Stimulated activated CD8-positive, alpha-beta memory T cell treated with anti-CD3 and anti-CD28 coated beads, Interleukin-15, amount 100 ng/mL, for 48 hours (primary cell): ENCODE results near the gene OR6C70.
"Not testable (repeated sequence)": the region's sequence is repeated elsewhere in the genome, so short reads cannot be mapped to it uniquely, and the experiment has no call there.

Experiments used
- DNase-seq, 2 donors: peaks; one replicate each; pipeline ENCODE4 v3.0.0-alpha.2; 2020; ENCODE audit warnings: low read depth in 2 of 2

Gene OR6C70

DNA sequence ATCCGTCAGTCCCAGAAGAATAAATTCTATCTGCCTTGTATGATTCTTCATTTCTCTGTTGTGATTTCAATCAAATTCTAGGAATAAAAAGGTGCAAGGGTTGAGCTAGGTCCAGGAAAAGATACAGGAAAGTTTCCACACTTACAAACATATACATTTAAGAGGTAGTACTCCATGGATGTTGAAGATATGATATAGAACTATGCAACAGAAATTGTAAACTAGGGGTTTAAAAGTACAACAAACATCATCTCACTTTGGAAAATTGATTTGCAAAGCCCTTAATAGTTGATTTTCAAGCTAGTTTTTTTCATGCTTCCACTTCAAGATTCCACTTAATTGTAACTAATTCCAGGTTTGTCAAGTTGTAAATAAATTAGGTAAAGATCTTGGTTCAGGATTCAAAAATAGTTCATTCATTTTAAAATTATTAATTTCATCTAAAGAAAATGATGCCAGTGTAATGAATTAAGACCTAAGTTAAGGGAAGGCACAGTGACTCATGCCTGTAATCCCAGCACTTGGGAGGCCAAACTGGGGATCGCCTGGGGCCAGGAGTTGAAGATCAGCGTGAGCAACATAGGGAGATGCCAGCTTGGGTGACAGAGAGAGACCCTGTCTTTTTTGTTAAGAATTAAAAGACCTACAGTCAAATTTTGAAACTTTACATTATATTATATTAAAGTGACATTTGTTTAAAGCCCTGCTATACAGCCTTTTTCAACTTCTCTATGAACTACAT, at the start of gene OR6C70:
Gene OR6C70 (minus strand): TSS at position 51 of the 742 bp plus-strand sequence. CDS start 0 bp downstream, at position 51.
- no peak for DNase-seq

DNA sequence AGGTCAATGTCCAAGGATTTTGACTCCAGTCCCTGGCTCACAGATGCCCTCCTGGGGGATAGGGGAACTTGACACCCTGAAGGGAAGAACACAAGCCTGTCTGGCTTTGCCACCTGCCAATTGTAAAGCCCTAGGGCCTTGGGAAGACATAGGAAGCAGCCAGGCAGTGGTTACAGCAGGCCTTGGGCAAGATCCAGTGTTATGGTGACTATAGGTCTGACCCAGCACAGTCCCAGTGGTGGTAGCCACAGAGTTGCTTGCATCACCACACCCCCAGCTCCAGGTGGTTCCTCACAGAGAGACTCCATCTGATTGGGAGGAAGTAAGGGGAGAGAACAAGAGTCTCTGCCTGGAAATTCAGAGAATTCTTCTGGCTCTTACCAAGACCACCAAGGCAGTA, 46.5 kb upstream of the OR6C70 start:
- DNase-seq = no peak

DNA sequence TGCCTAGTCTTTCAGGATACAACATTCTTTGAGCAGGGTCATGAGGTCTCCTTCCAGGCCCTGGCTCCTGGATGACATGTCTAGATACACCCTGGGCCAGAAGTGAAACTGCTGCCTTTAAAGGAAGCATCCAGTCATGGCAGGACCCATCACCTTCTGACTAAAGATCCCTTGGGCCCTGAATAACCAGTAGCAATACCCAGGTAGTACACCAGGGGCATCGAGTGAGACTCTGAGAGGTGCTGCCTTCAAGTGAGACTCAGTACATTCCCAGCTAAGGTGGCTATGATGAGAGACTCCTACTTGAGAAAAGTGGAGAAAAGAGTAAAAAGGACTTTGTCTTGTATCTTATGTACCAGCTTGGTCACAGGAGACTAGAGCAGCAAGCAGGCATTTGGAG, 45.8 kb upstream of the OR6C70 start:
- no peak for DNase-seq

DNA sequence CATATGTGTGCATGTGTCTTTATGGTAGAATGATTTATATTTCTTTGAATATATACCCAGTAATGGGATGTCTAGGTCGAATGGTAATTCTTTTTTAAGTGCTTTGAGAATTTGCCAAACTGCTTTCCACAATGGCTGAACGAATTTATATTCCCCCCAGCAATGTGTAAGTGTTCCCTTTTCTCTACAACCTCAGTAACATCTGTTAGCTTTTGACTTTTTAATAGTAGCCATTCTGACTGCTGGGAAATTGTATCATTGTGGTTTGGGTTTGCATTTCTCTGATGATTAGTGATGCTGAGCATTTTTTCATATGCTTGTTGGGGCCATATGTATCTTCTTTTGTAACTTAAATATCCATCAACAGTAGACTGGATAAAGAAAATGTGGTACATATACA, 31.7 kb upstream of the OR6C70 start:
- no peak for DNase-seq

DNA sequence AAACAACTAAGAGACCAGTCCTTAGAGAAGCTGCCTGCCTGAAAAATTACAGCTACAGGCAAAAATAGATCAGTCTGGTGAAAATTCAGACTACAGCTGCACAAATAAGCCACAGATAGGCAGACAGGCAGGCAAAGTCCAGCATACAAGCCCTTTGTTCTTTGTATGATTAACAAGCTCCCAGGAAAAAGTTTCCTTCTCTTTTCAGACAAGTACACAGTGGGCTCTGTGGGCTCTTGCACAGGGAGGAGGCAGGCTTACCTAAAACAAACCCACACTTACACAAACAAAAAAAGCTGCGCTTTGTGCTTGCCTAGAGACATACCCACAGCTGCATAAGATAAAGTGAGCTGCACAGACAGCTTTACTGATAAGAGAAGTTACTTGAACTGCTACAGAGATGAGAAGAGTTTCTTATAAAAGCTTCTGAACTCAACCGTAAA, 29.9 kb upstream of the OR6C70 start:
- no peak for DNase-seq

DNA sequence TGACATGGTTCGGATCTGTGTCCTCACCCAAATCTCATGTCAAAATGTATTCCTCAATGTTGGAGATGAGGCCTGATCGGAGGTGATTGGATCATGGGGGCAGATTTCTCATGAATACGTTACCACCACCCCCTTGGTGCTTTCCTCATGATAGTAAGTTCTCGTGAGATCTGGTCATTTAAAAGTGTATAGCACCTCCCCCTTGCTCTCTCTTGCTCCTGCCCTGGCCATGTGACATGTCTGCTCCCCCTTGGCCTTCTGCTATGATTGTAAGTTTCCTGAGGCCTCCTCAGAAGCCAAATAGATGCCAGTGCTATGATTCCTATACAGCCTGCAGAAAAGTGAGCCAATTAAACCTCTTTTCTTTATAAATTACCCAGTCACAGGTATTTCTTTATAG, 29.3 kb upstream of the OR6C70 start:
- no peak for DNase-seq

DNA sequence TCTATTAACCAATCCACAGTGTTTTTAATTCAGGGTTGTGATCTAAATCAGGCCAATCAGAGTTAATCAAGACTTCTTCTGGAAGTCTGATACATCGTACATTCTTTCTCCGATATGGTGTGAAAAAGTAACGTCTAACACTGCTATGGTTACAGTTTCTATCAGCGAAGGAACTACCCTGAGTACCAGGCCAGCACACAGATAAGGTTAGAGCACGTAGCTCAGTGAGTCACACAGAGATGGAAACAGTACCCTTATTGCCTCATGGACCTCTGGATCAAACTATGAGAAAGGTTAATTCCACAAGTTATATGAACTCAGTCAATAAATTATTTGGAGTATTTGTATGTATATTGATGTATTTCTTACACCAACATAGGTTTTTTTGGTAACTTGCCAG, 25.6 kb upstream of the OR6C70 start:
- DNase-seq = no peak

DNA sequence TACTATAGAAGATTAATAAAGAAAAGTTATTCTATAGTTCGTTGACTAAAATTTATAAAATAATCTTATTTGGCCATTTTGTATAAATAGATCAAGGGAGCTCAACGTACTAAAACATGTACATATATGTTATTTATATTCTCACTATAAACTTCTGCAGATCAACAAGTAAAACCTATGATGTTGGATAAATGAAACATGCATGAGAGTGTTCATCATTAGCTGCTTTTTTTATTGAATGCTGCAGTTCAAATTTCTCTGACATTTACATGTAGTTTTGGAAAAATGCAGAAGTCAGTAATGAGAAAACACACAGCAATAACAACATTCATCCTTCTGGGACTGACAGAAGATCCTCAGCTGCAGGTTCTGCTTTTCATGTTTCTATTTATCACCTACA, 22.1 kb upstream of the OR6C70 start, which contains the start of gene OR6C68:
Gene OR6C68 (plus strand): TSS at position 301 of the 400 bp plus-strand sequence. CDS start 0 bp downstream, at position 301.
- no peak for DNase-seq

DNA sequence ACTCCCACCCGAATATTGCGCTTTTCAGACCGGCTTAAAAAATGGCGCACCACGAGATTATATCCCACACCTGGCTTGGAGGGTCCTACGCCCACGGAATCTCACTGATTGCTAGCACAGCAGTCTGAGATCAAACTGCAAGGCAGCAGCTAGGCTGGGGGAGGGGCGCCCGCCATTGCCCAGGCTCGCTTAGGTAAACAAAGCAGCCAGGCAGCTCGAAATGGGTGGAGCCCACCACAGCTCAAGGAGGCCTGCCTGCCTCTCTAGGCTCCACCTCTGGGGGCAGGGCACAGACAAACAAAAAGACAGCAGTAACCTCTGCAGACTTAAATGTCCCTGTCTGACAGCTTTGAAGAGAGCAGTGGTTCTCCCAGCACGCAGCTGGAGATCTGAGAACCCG, 14.3 kb upstream of the OR6C70 start:
- not testable (repeated sequence) for DNase-seq

DNA sequence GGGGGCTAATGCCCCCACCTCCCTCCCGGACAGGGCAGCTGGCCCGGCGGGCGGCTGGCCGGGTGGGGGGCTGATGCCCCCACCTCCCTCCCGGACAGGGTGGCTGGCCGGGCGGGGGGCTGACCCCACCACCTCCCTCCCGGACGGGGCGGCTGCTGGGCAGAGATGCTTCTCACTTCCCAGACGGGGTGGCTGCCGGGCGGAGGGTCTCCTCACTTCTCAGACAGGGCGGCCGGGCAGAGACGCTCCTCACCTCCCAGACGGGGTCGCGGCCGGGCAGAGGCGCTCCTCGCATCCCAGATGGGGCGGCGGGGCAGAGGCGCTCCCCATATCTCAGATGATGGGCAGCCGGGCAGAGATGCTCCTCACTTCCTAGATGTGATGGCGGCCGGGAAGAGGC, 9.2 kb upstream of the OR6C70 start:
- DNase-seq = not testable (repeated sequence)

DNA sequence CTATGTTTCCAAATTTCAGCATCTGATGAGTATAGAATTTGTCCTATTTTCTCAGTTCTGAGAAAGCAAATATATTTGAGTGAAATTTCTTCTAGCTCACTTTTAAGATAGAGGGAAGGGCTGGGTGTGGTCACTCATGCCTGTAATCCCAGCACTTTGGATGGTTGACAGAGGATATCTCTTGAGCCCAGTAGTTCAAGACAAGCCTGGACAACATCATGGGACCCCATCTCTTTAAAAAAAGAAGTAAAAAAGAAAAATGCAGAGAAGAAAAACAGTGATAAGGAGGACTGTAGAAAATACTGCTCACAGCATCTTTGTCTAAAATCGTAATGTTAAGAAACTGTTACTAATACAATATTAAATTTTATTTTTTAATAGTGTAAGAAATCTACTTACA, 2.3 kb upstream of the OR6C70 start:
- no peak for DNase-seq

DNA sequence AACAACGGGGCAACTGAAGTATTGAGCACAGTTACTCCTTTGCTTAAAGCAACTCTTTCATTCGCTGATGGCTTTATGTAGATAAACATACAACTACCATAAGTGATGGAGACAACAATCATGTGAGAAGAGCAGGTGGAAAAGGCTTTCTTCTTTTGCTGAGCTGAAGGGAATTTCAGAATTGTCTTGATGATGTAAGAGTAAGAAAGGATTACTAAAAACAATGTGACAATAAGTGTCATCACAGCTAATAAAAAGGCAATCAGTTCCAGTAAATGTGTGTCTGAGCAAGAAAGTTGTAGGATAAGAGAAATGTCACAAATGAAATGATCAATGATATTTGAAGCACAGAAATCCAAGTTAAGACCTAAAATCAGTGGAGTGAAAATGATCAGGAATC, 647 bp downstream of the OR6C70 start:
- DNase-seq = no peak

DNA sequence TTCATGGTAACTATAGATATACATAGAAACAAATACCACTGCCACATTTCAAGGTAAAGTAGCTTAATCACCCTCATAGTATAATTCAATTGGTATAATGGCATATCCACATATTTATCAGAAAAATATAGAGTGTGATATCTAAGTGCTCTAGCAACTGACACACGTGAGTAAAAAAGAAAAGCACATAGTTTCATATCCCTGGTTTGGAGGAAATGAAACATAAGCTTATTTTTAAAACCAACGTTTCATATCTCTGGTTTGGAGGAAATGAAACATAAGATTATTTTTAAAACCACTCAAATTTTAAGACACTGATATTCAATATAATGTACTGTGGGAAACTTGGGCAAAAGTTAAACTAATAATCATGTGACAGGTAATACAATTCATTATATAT, 2.1 kb downstream of the OR6C70 start:
- DNase-seq = no peak

DNA sequence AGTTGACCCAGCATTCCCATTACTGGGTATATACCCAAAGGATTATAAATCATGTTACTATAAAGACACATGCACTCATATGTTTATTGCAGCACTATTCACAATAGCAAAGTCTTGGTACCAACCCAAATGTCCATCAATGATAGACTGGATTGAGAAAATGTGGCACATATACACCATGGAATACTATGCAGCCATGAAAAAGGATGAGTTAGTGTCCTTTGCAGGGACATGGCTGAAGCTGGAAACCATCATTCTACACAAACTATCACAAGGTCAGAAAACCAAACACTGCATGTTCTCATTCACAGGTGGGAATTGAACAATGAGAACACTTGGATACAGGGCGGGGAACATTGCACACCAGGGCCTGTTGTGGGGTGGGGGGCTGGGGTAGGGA, 5.0 kb downstream of the OR6C70 start:
- DNase-seq = not testable (repeated sequence)

DNA sequence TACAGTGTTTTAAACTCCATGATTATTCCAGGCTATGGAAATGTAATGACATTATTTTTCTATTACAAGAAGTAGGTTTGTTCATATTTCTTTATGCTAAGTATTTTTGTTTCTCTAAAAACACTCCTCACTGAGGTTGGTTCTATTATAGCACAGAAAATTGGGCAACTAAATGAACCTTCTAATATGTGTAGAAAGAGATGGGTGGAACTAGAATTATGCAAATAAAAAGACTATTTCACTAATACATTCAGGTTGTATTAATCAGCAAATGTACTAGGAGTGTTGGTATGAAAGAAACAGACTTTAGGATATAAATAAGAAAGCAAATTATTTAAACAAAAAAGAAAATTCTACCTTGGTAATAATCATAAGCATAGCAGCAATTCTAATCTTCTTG, 21.1 kb downstream of the OR6C70 start:
- DNase-seq = no peak

DNA sequence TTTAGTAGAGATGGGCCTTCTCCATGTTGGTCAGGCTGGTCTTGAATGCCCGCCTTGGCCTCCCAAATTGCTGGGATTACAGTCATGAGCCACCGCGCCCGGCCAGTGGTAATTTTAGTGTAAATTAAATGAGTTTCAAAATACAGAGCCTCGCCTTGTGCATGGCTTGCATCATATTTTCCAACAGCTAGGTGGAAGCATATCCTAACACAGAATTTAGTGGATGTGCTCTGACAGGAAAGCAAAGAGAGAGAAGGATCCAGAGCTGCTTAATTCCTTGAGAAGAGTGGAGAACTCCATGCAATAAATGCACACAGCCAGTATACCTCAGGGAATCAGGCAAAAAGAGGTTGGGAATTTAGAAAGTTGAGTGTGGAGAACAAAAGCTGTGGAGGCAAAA, 23.6 kb downstream of the OR6C70 start:
- DNase-seq = no peak

DNA sequence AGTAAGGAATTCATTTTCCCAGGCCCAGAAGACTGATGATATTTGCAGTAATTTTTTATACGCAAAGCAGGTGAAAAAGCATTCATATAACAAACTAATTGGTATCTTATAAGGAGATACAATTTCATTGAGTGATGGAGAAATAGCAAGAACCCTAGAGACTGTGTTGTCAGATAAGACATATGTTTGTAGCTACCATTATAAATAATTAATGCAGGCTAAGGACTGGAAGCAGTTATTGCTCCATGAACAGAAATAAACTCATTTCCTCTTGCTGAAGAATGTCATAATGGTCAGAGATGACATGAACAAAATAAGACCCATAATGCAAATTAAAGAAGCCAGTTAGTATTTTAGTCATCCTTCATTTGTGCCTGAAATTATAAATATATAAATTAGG, 24.6 kb downstream of the OR6C70 start:
- DNase-seq = no peak

DNA sequence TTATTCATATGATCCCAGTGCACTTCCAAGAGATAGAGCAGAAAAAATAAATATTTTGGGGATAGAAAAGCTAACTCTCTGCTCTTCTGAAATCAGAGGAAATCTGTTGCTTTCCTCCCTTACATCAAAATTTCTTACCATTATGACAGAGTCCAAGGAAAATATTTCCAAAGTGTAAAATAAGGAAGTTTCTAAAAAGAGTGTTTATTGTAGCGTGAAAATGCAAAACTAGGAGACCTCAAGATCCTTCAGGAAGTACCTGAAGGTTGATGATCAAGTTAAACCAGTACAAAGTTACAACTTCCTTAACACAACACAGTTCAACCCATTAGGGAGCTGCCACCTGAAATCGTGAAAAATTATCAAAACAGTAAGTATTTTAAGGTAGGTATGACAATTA, 26.2 kb downstream of the OR6C70 start, which contains the start of gene OR6C2:
Gene OR6C2 (plus strand): TSS at position 301 of the 400 bp plus-strand sequence. CDS start 8,138 bp downstream, outside the sequence.
- DNase-seq = no peak

DNA sequence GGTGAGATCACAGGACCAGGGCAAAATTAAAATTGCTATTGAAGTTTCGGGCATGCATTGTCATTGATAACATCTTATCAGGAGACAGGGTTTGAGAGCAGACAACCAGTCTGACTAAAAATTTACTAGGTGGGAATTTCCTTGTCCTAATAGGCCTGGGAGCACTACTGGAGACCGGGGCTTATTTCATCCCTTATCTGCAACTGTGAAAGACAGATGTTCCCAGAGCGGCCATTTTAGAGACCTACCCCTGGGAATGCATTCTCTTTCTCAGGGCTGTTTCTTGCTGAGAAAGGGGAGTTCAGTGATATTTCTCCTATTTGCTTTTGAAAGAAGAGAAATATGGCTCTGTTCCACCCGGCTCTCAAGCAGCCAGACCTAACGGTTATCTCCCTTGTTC, 28.7 kb downstream of the OR6C70 start:
- DNase-seq = not testable (repeated sequence)

DNA sequence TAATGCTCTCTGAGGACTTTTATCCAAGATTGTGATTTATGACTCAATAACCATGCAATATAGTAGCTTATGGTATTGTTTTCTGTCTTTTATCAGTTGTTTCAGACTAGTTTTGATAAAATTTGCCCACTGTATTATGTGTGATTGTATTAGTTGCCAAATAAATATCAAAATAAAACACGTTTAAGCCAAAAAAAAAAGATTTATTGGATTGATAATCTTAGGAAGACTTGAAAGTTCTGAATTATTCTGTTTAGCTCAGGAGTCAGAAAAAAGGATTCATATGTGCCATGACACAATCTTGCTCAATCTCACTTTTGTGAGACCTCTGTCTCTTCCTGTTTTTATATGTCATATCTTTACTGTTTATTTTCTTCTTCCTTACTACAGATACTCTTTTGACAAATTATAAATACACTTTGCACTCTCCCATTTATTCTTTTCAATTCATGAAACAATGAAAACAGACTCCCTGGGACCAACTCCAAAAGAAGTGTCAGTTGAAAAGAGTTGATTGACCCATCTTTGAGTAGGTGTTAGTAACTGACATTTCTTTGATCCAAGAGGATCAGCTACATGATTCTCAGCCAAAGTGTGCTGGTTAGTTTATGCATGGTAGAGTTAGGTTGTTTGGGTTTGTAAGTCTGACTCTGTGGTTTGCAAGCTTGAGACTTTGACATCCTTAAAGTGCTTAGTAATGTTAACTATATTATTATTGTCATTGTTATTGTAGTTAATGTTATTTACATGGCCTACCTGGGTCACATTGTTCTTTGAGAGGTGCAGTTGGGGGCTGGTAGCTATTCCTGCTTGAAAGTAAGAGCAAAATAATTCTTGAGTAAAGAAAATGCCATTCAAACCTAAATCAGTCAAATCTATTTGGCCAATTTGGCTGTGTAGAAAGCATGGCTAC, 41.4 kb downstream of the OR6C70 start:
- DNase-seq = no peak

DNA sequence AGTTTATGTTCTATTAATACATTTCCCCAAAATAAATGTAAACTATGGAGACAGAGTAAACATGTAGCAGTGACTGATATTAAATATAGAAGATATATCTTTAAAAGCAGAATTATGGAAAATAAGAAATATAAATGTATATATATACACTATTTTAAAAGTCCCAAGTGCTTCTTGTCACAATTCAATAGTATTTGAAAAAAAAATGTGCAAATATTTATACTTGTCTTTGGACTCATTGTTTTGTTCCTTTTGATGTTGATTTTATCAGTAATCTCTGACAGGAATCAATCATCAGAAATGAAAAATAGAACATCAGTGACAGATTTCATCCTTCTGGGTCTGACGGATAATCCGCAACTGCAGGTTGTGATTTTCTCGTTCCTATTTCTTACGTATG, 44.0 kb downstream of the OR6C70 start, which contains the start of gene OR6C76:
Gene OR6C76 (plus strand): TSS at position 301 of the 400 bp plus-strand sequence. CDS start 0 bp downstream, at position 301.
- no peak for DNase-seq

DNA sequence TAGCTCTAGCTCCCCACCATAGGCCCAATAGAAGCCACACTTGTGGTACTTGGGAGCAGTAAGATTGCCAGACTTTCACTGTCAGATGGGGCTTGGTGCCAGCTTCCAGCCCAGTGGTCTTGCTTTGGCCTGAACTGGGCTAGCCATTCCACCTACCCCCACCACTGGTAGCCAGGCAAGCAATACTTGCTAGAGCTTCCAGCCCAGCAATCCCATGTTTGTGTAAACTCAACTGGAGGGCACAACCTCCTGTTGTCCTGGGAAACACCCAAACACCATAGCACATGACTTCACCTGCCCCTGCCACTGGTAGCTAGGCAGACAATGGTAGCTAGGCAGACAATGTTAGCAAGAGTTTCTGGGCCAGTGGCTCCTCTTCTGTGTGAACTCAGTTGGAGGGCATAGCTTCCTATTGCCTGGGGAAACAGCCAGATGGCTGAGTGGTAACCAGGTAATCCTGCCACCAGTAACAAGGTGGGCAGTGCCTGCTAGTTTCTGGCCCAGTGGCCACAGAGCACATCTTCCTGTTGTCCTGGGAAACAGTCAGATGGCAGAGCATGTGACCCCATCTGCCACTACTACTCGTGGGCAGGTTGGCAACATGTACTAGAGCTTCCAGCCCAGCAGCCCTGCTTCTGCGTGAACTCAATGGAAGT, 49.5 kb downstream of the OR6C70 start:
- no peak for DNase-seq
